ENCODE measurements around the gene ADGRF3. TPM values are rescaled to one million over a fixed set of nuclear protein-coding genes. Genes with fewer than 3 reads are reported as not detected.

ADGRF3 gene
- total and polyA plus RNA-seq, 2 of the 8 experiments (the other 6 are each of a cell fraction or from before 2014, with no cell fraction given): 0.54 to 0.69 TPM

DNA sequence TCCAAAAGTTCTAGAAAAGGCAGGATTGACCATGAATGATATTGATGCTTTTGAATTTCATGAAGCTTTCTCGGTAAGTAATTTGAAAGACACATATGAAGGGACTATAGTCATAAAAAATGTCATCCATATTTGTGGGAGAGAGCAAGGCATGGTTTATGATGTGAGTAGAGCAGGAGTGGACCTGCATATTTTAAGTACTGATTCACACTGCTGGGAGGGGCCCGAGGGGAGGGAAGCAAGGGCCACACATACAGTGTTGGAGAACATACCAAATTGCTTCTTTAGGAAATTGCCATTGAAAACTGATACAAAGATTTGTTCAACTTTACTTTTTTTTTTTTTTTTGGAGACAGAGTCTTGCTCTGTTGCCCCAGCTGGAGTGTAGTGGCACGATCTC is 62.5 kb downstream of the ADGRF3 start (continued):
- TF ChIP-seq PHF8 (conservative IDR thresholded peaks at IDR 0.05; ENCODE audit: low read depth, low read length) (no peak), POLR2A (IDR thresholded peaks at IDR 0.05; ENCODE audit: control extremely low read depth in 1 of 2, low read depth in 2 of 2, low read length in 2 of 2) (no peak), SP2 (IDR thresholded peaks at IDR 0.05; ENCODE audit: low read length) (no peak), CHD1 (IDR thresholded peaks at IDR 0.05; ENCODE audit: low read depth, low read length) (no peak), CBX8 (IDR thresholded peaks at IDR 0.05; ENCODE audit: borderline replicate concordance, low read depth, low read length) (no peak), SP4 (IDR thresholded peaks at IDR 0.05; ENCODE audit: low read length) (no peak)
- TF ChIP-seq, protein P1, sequence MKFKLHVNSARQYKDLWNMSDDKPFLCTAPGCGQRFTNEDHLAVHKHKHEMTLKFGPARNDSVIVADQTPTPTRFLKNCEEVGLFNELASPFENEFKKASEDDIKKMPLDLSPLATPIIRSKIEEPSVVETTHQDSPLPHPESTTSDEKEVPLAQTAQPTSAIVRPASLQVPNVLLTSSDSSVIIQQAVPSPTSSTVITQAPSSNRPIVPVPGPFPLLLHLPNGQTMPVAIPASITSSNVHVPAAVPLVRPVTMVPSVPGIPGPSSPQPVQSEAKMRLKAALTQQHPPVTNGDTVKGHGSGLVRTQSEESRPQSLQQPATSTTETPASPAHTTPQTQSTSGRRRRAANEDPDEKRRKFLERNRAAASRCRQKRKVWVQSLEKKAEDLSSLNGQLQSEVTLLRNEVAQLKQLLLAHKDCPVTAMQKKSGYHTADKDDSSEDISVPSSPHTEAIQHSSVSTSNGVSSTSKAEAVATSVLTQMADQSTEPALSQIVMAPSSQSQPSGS (IDR thresholded peaks at IDR 0.05; ENCODE audit: low read length): no peak
